HEK293 (cell line): ENCODE measurements around the gene TASP1.

ENCODE experiments used
- CTCF ChIA-PET: fragments of 350-600 bp; formaldehyde crosslinking; extraction: SDS; loops from one replicate; lab custom pipeline; 2021; ENCODE audit warnings: antibody characterized with exemption; lab: Yijun Ruan, JAX
- POLR2A ChIA-PET: fragments of 300-600 bp; formaldehyde crosslinking; extraction: SDS; loops from one replicate; lab custom pipeline; 2020; ENCODE audit warnings: antibody characterized with exemption, inconsistent platforms; lab: Yijun Ruan, JAX
- H3K27ac ChIP-seq: fragments of 200-500 bp; sonication (Bioruptor generic); 2 replicates; pipeline ENCODE4 v1.5.1; 2014; ENCODE audit warnings: low read depth, low read length, control low read depth, inconsistent platforms; ENCODE audit errors: extremely low read depth
- H3K36me3 ChIP-seq, 2 experiments: fragments of 200-500 bp in 1 of 2; sonication (Bioruptor generic) in 1 of 2; 1 replicate in 1 of 2; 2 replicates in 1 of 2; pipeline ENCODE4 v1.5.1; 2014 to 2017; ENCODE audit warnings: inconsistent platforms in 2 of 2, low read length in 2 of 2; ENCODE audit not compliant: control insufficient read depth in 2 of 2, insufficient read depth in 1 of 2
- H3K4me1 ChIP-seq: fragments of 200-500 bp; sonication (Bioruptor generic); 2 replicates; pipeline ENCODE4 v1.5.1; 2014; ENCODE audit warnings: mild to moderate bottlenecking, low read length, inconsistent platforms; ENCODE audit not compliant: control insufficient read depth, insufficient read depth
- H3K4me3 ChIP-seq: 2 replicates; pipeline ENCODE4 v1.5.1; 2011; ENCODE audit warnings: low read depth, mild to moderate bottlenecking, control low read depth, low read length, moderate library complexity
- H3K9me3 ChIP-seq: fragments of 200-500 bp; sonication (Bioruptor generic); 2 replicates; pipeline ENCODE4 v1.5.1; 2014; ENCODE audit warnings: low read depth, low read length, inconsistent platforms; ENCODE audit not compliant: control insufficient read depth, insufficient read depth
- HOXA7 ChIP-seq: sonication (generic); formaldehyde crosslinking; IDR thresholded peaks from 2 replicates; pipeline ENCODE4 v1.8.1; 2022; ENCODE audit warnings: missing genetic modification reagents, borderline replicate concordance
- KLF1 ChIP-seq: fragments of 450-650 bp; formaldehyde crosslinking; IDR thresholded peaks from 2 replicates; pipeline ENCODE4 v1.5.1; 2016; ENCODE audit warnings: missing biosample characterization, missing genetic modification characterization
- ZEB2 ChIP-seq: fragments of 450-650 bp; formaldehyde crosslinking; IDR thresholded peaks from 2 replicates; pipeline ENCODE4 v1.5.1; 2016; ENCODE audit warnings: missing biosample characterization, missing genetic modification characterization
- ZFP69B ChIP-seq: fragments of 450-650 bp; formaldehyde crosslinking; IDR thresholded peaks from 2 replicates; pipeline ENCODE4 v1.5.1; 2016; ENCODE audit warnings: missing biosample characterization, missing genetic modification characterization
- ZNF132 ChIP-seq: fragments of 450-650 bp; formaldehyde crosslinking; IDR thresholded peaks from 2 replicates; pipeline ENCODE4 v1.5.1; 2017; ENCODE audit warnings: missing biosample characterization, missing genetic modification characterization, borderline replicate concordance
- ZNF169 ChIP-seq: fragments of 450-650 bp; formaldehyde crosslinking; IDR thresholded peaks from 2 replicates; pipeline ENCODE4 v1.5.1; 2016; ENCODE audit warnings: missing biosample characterization, missing genetic modification characterization
- ZNF280D ChIP-seq: fragments of 450-650 bp; formaldehyde crosslinking; IDR thresholded peaks from 2 replicates; pipeline ENCODE4 v1.5.1; 2016; ENCODE audit warnings: missing biosample characterization, missing genetic modification characterization
- ZNF362 ChIP-seq: fragments of 450-650 bp; formaldehyde crosslinking; IDR thresholded peaks from 2 replicates; pipeline ENCODE4 v1.5.1; 2016; ENCODE audit warnings: missing biosample characterization, missing genetic modification characterization
- ZNF449 ChIP-seq: fragments of 450-650 bp; formaldehyde crosslinking; IDR thresholded peaks from 2 replicates; pipeline ENCODE4 v1.5.1; 2017; ENCODE audit warnings: missing biosample characterization, mild to moderate bottlenecking, missing genetic modification characterization, moderate library complexity
- ZNF48 ChIP-seq: fragments of 450-650 bp; formaldehyde crosslinking; IDR thresholded peaks from 2 replicates; pipeline ENCODE4 v1.5.1; 2016; ENCODE audit warnings: missing biosample characterization, missing genetic modification characterization
- ZNF548 ChIP-seq: fragments of 450-650 bp; formaldehyde crosslinking; IDR thresholded peaks from 2 replicates; pipeline ENCODE4 v1.5.1; 2016; ENCODE audit warnings: missing biosample characterization, missing genetic modification characterization
- ZNF768 ChIP-seq: fragments of 450-650 bp; formaldehyde crosslinking; IDR thresholded peaks from 2 replicates; pipeline ENCODE4 v1.5.1; 2018; ENCODE audit warnings: missing biosample characterization, mild to moderate bottlenecking, missing genetic modification characterization
- ZNF837 ChIP-seq: fragments of 450-650 bp; formaldehyde crosslinking; IDR thresholded peaks from 2 replicates; pipeline ENCODE4 v1.5.1; 2016; ENCODE audit warnings: missing biosample characterization, missing genetic modification characterization
- ZSCAN4 ChIP-seq: fragments of 450-650 bp; formaldehyde crosslinking; IDR thresholded peaks from 2 replicates; pipeline ENCODE4 v1.5.1; 2017; ENCODE audit warnings: missing biosample characterization, missing genetic modification characterization

Gene TASP1

GRCh38 chr20:13341737-13342393 is 296.9 kb downstream of the TASP1 start (continued):
- TF ChIP-seq ZNF280D (tag by site-specific recombination): no peak
- TF ChIP-seq, all 188 proteins: peak for 0

GRCh38 chr20:13340088-13340487 is 298.6 kb downstream of the TASP1 start:
- H3K27ac ChIP-seq: no peak overlapping the region
- CTCF ChIA-PET: interaction anchor here (0.9 kb wide), 1 partner anchor 220 kb away, joined by 3 read pairs; no protein-coding TSS in a partner anchor

More at GRCh38 chr20:13340088-13340487, 298.6 kb downstream of the TASP1 start:
- H3K36me3 ChIP-seq: no peaks in the 10 kb centered on the region
- H3K4me3 ChIP-seq: no peak overlapping the region
- POLR2A ChIA-PET: no interaction called here
- TF ChIP-seq ZSCAN4 (no peak), ZNF837 (tag by site-specific recombination) (no peak), HOXA7 (CRISPR knock-in tag) (no peak), ZNF362 (no peak), ZFP69B (tag by site-specific recombination) (no peak), ZNF169 (tag by site-specific recombination) (no peak), ZNF449 (tag by site-specific recombination) (no peak), ZNF48 (tag by site-specific recombination) (no peak), ZEB2 (tag by site-specific recombination) (no peak), KLF1 (tag by site-specific recombination) (no peak), ZNF548 (tag by site-specific recombination) (no peak), ZNF132 (tag by site-specific recombination) (no peak), ZNF768 (tag by site-specific recombination) (no peak)
- no peaks in the 10 kb centered on the region for H3K4me1 ChIP-seq
- no peaks in the 10 kb centered on the region for H3K9me3 ChIP-seq
